ENCODE measurements around the gene ZSCAN29.
"Not testable (repeated sequence)": the region's sequence is repeated elsewhere in the genome, so short reads cannot be mapped to it uniquely, and the experiment has no call there.

The ZSCAN29 gene

DNA sequence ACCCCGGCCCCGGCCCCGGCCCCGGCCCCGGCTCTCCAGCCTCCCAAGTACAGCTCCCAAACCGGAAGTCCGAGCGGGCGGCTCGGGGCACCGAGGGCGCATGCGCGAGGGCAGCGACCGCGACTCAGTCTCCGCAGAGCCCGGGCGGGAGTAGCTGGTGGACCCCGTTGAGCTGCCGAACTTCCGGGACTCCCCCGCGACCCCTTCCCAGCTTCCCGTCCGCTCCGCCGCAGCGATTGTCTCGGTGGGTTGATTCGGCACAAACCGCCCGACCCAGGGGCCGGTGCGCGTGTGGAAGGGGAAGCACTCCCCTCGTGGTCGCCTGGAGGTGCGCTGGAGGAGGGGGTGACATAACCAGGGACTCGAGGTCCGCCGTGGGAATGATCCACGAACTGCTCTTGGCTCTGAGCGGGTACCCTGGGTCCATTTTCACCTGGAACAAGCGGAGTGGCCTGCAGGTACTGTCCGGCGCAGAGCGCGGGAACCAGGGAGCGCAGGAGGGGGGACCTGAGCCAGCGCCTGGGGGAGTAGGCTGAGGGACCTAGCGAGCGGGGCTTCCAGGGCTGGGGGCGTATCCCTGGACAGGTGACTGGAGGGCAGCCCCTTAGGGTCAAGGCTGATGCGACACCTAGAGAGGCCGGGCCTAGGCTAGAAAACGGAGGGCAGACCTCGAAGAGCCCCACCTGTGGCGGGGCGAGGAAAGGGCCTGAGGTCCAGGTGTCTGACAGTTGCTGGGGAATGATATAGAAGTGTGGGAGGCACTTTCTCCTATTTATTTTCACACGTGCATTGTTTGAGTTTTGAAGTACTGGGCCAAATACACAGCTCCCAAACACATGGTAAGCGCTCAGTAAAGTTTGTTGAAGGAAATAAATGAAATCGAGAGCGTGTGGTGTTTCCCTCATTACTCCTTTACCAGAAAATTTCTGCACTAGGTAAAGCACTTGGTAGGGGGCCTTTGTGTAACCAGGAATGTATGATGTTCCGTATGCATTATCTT lies at the start of gene ZSCAN29, which contains the start of gene TUBGCP4:
Gene ZSCAN29 (minus strand): TSS at position 69 of the 1,000 bp plus-strand sequence. CDS start 1,130 bp downstream, outside the sequence.
Gene TUBGCP4 (plus strand): TSS at position 127 of the 1,000 bp plus-strand sequence. CDS start 254 bp downstream, at position 381.
- DNase-seq = peak; percentile 95

DNA sequence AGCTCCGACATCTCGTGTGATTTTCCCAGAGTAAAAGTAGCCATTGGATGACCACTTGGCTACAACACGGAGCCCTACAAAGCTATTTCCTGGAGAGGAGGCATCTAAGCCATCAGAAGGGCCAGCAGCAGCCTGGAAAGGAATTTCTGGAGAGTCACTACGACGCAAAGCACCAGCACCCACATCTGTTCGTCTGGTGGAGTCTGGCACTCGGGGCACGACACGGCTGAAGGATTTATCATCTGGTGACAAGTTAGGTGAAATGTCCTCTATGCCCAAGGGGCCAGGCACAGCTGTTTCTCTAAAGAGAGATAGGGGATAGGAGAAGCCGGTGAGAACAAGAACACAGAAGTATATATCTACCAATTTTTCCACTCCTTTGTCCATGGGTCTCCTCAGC lies 49.6 kb upstream of the ZSCAN29 start:
- no peak for DNase-seq

DNA sequence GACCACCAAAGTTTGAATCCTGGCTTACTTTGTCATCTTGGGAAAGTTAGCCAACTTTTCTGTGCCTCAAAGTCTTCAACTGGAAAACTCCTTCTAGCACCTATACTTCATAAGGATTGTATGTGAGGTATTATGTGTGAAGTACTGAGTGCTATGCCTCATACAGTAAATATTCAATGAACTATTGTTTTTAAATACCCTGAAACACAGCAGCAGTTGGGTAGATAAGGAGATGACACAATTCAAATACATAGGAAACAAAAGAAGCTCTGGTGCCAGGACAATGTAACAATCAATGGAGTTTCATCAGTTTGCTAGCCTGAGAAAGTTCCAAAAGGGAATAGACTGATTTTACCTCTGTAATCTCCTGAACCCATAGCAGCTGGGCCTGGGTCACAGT lies 43.4 kb upstream of the ZSCAN29 start:
- DNase-seq = no peak

DNA sequence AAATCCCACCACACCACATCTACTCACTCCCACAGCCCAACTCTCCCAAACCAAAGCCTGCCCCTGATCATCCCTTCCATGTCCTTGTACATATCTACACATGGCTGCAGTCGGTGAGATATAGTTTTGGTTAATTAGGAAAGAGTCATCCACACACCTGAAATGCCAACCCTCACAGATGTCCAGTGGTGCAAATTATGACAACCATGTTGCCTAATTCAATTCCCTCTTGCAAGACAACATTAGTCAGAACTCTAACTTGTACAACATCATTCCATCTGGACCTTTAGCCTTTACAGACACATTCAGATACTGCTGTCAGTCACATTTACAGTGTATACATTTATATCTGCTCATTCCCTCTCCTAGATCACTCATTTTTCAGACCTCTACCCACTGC lies 41.3 kb upstream of the ZSCAN29 start:
- DNase-seq = no peak

DNA sequence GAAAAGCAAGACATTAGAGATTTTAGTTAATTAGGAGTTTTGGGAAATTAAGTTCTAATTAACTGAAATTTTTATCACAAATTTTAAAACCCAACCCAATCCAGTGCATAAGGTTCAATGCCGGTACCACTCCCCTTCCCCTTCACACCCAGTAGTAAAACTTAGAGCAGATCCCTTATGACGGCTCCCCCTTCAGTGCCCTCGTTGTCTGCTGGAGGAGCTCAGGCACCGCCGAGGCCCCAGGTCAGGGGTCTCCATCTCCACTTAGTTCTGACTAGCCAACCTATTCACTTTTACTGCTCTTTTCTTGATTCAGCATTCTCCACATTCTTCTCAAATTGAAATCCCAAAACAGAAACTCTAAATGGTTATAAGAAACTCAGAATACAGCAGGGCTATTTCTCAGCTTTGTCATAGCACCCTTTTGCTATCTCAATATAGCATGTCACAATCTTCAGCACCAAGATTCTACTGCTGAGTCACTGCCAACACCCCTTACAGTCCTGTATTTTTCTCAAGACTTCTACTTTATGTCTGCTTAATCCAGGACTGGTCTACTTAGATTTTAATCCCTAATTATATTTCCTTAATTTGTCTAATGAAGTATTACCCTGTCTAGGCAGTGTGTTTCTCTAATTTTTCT lies 39.9 kb upstream of the ZSCAN29 start:
- DNase-seq = no peak

DNA sequence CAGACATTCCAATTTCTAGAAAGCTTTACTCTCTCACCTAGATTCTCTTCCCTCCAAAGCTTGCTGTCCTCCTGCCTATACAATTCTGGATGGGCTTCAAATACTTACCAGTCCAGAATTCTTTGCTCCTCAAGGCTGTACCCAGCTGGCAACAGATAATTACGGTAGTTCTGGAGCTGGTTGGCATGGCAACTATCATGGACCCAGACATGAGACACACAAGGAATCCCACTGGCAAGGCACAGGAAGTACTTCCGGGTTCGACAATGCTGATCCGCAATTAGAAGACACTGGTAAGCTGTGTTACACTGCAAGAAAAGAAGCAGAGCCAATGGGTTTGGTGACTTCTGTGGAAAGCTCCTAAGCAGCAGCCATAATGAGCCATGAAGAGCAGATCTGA lies 37.9 kb upstream of the ZSCAN29 start:
- DNase-seq = no peak

DNA sequence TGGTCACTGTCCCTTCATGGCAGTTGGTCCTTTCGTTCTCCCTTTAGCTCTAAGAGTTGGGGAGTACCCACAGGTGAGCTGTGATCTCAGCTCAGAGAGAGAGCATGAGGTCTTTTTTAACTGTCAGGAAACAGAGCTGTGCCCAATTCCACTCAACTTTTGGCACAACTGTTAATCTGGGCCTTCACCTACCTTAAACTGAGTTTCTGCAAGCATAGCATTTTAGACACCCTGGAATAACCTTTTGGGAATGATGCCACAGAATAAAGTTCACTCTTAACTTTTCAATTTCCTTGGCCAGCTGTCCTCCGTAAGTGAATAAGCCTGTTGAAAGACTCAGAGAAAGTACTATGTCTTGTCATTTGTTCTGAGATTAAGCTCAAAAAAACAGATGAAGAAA lies 36.0 kb upstream of the ZSCAN29 start:
- DNase-seq = no peak

DNA sequence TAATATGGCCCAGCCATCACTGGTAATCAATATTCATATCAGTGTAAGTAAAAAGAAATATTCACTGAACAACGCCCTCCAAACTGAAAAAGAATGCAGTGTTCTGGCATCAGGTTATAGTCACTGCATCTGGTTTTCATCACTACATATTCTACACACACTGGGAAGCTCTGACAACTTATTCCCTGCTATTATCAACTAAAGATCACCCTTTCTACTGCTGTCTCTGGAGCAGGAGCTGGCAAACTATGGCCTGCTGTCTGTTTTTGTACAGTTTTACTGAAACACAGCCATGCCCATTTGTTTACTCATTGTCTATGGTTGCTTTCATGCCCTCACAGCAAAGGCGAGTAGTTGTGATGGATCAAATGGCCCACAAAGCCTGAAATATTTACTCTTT lies 35.3 kb upstream of the ZSCAN29 start:
- DNase-seq = no peak

DNA sequence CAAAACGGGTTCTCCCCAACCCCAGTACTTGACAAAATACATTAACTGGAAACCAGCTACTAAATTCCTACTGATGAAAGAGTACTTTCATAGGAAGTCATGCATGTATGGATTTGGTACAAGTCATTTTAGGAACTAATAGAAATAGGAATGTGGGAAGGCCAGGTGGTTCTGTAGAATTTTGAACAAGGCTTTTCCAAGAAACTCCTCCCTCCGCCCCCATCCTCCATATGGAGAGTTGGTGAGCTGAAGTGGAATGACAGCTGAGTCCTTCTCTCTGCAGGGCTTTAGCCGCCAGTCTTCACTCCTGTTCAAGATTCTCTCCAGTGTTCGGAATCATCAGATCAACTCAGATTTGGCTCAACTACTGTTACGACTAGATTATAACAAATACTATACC lies 33.3 kb upstream of the ZSCAN29 start:
- DNase-seq = no peak

DNA sequence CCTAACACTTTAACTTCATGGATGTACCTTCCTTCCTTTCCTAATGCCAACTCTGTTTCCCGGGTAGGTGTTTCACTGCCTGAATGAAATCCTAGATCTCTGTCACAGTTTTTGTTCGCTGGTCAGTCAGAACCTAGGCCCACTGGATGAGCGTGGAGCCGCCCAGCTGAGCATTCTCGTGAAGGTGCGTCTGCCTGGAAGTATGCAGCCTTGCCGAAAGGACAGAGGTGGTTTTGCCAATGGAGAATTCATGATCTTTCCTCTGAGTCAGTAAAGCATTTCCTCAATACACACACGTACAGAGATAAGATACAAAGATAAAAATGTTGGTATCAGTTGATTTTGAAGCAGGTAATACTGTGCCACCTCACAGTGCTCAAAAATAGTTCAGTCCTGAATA lies 32.8 kb upstream of the ZSCAN29 start:
- no peak for DNase-seq

DNA sequence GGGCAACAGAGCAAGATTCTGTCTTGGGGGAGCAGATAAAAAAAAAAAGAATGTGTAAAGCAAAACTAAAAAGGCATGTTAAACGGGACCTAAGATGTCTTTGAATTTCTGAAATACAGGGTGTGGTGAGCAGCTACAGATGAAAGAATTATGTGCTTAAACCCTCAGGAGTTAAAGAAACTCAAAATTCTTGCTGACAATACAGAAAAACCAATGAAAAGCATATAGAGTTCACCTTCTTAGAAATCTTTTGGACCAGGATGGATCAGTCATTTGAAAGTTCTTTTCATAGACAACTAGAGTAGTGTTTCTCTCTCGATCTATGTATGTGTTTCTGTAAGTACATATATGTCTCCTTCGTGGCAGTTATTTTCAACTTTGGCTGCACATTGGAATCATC lies 31.4 kb upstream of the ZSCAN29 start:
- no peak for DNase-seq

DNA sequence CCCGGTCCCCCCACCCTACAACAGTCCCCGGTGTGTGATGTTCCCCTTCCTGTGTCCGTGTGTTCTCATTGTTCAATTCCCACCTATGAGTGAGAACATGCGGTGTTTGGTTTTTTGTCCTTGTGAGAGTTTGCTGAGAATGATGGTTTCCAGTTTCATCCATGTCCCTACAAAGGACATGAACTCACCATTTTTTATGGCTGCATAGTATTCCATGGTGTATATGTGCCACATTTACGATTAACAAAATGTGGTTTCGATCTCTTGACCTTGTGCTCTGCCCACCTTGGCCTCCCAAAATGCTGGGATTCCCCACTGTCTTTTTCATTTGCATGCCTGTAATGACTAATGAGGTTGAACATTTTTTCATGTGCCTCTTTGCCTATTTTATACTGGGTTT lies 22.7 kb upstream of the ZSCAN29 start:
- not testable (repeated sequence) for DNase-seq

DNA sequence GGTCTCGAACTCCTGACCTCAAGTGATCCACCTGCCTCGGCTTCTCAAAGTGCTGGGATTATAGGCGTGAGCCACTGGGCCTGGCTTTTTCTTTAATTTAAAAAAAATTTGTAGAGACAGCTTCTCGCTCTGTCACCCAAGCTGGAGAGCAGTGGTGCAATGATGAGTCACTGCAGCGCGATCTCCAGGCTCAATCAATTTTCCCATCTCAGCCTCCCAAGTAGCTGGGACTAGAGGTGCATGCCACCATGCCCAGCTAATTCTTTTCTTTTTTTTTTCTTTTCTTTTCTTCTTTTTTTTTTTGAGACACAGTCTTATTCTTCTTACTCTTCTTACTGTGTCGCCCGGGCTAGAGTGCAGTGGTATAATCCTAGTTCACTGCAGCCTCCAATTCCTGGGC lies 19.9 kb upstream of the ZSCAN29 start:
- DNase-seq = no peak

DNA sequence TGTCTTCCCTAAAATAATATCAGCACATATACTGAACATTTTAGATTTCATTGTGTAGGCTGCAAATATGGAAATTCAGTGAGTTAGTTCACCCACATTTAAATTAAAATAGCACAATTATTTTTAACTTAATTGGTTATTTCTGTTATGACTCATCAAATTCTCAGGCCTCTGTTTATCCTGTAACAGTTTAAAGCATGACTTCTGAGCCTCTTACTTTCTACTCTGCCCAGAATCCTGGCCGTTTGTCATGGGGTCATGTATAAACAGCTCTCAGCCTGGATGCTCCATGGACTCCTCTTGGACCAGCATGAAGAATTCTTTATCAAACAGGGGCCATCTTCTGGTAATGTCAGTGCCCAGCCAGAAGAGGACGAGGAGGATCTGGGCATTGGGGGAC lies 12.2 kb upstream of the ZSCAN29 start:
- no peak for DNase-seq

DNA sequence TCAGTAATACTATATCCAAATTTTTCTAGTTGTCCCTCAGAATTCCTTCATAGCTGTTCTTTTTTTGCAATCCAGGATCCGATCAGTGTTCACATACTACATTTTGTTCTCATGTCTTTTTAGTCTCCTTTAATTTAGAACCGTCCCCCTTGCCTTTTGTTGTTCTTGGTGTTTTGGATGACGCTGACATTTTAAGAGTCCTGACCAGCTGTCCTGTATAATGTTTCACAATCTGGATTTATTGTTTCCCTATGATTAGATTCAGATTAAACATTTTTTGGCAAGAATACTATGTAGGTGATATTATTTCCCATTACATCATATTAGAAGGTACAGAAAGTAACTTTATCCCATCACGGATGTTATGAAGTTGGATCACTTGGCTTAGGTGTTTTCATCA lies 11.5 kb upstream of the ZSCAN29 start:
- no peak for DNase-seq

DNA sequence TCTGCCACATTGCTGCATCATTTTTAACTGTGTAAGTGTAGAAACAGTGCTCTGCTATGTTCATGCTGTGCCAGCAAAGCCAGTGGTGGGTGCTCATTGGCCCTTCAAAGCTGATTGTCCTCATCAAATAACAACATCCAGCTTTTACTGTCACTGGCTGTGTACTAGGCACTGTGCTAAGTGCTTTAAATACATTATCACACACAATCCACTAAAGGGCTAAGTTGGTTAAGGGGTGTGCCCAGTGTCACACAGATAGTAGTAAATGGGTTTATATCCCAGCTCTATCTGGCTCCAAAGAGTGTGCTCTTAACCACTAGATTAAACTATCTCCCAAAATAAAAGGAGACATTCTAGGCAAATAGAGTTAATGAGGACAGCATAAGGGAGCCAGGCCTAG lies 7.8 kb upstream of the ZSCAN29 start:
- peak; percentile 69 for DNase-seq

DNA sequence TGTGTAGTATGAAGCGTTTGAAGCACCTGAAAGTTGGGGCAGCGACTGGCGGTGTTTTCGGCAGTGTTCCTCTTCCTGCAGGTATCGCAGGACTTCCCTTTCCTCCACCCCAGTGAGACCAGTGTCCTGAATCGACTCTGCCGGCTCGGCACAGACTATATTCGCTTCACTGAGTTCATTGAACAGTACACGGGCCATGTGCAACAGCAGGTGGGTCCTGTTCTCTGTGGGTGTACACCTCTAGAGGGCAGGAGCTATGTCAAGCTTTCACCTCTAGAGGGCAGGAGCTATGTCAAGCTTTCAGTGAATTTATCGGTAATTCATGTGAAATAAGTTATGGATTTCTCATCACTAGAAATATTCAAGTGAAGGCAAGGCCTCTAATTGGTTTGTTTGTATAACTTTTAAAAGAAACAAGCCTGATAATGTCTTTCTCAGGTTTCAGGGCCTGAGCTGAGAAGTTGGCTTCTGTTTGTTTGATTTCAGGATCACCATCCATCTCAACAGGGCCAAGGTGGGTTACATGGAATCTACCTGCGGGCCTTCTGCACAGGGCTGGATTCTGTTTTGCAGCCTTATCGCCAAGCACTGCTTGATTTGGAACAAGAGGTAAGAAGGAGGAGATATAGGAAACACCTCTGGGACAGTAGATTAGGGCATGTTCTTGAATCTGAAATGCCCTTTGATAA lies 5.3 kb upstream of the ZSCAN29 start:
- peak; percentile 71 for DNase-seq

DNA sequence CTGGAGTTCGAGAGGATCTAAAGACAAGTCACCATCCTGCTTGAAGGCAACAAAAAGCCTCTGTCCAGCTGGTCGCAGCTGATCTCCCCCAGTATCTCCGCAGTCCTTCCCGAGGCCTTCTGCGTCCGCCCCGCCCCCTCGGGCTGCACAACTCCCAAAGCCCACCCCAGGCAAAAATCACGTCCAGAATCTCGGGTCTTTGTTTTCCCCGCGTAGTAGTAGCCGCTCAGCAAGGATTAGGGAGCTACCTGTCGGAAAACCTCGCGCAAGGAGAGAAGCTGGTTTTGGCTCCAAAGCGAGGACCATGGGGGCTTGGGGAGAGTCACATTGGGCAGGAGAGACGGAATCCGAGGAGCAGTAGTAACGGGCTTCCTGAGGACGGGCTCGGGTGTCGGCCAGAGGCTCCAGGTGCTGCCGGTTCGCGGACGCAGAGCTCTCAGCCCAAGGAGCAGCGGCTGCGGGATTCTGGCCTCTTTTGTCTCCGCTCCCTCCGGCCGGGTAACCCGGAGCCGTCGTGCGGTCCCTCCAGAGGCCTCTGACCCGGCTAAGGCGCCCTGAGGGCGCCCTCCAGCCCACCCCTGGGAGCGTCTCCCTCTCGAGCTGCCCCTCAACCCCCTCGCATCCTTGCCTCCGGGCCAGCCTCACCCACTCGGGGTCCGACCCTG lies 401 bp downstream of the ZSCAN29 start:
- peak; percentile 66 for DNase-seq

DNA sequence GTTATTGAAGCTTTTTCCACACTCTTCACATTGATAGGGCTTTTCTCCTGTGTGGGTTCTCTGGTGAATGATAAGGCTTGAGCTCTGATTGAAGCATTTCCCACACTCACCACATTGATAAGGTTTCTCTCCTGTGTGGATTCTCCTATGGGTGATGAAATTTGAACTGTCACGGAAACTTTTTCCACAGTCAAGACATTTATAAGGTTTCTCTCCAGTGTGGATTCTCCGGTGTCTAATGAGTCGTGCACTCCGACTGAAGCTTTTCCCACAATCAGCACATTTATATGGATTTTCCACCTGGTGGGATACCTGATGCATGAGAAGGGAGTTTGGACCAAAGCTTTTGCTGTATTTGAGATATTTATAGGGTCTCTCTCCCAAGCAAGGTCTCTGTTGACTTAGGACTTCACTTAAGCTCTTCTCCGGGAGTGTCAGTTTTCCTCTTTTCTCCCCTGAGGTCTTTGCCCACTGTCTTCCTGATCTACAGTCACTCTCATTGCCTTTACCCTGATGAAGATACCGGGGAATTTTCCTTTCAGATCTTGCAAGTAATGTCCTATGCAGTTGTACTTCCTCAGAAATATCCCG lies 9.4 kb downstream of the ZSCAN29 start:
- no peak for DNase-seq

DNA sequence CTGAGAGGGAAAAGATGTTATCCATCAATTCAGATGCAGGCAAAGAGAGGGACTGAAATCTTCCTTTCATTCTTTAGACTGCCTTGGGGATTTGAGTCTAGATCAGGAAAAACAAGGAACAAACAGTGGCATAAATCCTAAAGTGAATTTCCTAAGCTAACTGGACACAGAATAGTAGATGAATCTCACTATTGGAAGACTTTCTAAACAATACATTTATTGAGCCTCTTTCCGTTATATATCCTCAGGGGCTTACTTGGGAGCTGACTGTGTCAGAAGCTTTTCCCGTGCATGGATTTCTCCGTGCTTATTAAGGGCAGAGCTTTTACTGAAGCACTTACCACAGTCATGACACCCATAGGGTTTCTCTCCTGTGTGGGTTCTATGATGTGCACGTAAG lies 10.0 kb downstream of the ZSCAN29 start:
- DNase-seq = no peak

DNA sequence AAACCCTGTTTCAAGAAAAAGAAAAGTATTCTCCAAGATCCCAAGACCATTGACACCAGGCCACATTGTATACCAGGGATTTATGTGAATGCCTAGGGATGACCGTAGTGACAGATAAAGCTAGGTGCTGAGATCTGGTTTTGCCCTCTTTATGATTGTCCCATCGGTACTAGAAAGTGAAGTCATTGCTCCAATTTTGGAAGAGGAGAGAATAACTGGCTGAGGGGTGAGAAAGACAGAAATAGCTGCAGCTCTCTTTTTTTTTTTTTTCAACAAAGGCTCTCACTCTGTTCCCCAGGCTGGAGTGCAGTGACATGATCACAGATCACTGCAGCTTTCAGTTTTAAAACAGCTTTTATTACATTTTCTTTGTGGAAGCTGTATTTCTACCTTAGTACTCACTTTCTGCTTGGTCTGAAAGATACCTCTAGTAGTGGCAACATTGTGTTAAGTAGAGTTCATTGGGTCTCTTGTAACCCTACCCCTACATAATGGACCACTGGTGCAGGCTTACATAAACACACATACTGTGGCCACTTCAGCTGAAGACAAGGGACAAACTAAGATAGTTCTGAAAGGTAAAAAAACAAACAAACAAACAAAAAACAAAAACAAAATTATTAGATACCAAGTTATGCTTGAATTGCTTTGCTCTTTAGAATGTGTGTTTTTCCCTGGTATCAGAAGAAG lies 18.0 kb downstream of the ZSCAN29 start:
- no peak for DNase-seq

DNA sequence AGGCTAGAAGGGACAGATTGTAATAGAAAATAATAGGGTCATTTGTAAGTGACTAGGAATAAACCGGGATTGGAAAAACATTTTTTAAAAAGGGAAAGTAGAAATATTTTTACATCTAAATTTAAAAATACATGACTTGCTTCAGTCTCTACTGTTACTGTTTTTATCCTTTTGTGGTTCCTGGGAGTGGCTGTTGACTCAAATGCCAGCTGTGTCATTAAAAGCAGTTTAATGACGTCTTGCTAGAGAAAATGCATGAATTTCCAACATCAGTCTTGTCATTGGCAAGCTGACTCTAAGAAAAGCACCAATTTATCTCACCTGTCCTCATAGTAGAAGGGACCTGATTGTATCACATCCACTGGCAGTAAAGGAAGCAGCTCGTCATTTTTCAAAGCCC lies 23.7 kb downstream of the ZSCAN29 start:
- DNase-seq = no peak

All from NCI-H82 (cell line).